Measurements from ENCODE around the gene MYO15B. TPM values are rescaled to one million over a fixed set of nuclear protein-coding genes. Genes with fewer than 3 reads are reported as not detected.

The MYO15B gene
- polyA plus RNA-seq, 1 donor from 2014 or later: 2.4 TPM

DNA sequence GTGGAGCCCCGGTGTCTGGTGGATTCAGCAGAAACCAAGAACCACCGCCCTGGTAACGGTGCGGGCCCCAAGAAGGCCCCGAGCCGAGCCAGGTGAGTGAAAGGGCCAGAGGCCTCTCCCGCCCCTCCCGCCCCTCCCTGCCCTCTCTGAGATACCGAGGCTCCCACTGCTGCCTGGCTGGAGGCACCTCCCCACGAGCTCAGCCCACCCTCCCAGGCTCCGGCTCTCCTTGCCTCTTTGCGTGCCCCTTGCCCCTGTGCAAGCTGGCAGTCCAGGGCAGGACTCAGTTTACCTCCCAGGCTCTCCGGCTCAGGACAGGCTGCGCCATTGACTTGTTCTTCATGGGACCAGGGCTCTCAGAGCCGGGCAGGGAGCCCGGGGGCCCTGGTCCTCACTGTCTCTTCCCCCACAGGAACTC, 14.1 kb upstream of the MYO15B start:
- H3K27me3 ChIP-seq (ENCODE audit: insufficient read depth, low read depth, low read length): no peaks in the 10 kb centered on the region
- H3K79me2 ChIP-seq (replicated peaks; ENCODE audit: insufficient read depth, low read length): no peaks in the 10 kb centered on the region
- no peak overlapping the region for H3K27ac ChIP-seq (ENCODE audit: low read length)
- no peaks in the 10 kb centered on the region for H3F3A ChIP-seq (ENCODE audit: insufficient read depth, low read length, poor library complexity, severe bottlenecking)
- no peaks in the 10 kb centered on the region for H3K9me3 ChIP-seq (ENCODE audit: low read length)
- H3K9me2 ChIP-seq (ENCODE audit: insufficient read depth, low read length): no peaks in the 10 kb centered on the region
- no peak overlapping the region for H3K4me3 ChIP-seq (ENCODE audit: low read length)
- H2AFZ ChIP-seq (ENCODE audit: low read depth, low read length): no peak overlapping the region
- TF ChIP-seq RAD21 (conservative IDR thresholded peaks at IDR 0.05): no peak
- TF ChIP-seq, protein P1, sequence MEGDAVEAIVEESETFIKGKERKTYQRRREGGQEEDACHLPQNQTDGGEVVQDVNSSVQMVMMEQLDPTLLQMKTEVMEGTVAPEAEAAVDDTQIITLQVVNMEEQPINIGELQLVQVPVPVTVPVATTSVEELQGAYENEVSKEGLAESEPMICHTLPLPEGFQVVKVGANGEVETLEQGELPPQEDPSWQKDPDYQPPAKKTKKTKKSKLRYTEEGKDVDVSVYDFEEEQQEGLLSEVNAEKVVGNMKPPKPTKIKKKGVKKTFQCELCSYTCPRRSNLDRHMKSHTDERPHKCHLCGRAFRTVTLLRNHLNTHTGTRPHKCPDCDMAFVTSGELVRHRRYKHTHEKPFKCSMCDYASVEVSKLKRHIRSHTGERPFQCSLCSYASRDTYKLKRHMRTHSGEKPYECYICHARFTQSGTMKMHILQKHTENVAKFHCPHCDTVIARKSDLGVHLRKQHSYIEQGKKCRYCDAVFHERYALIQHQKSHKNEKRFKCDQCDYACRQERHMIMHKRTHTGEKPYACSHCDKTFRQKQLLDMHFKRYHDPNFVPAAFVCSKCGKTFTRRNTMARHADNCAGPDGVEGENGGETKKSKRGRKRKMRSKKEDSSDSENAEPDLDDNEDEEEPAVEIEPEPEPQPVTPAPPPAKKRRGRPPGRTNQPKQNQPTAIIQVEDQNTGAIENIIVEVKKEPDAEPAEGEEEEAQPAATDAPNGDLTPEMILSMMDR (IDR thresholded peaks at IDR 0.05; ENCODE audit: poor library complexity, severe bottlenecking): no peak
- TF ChIP-seq EP300 (conservative IDR thresholded peaks at IDR 0.05; ENCODE audit: poor library complexity, severe bottlenecking): no peak
- no peak for TF ChIP-seq SMC3 (conservative IDR thresholded peaks at IDR 0.05; ENCODE audit: poor library complexity)
- no peak for TF ChIP-seq TAF1 (IDR thresholded peaks at IDR 0.05; ENCODE audit: low read depth)
- TF ChIP-seq, protein P2, sequence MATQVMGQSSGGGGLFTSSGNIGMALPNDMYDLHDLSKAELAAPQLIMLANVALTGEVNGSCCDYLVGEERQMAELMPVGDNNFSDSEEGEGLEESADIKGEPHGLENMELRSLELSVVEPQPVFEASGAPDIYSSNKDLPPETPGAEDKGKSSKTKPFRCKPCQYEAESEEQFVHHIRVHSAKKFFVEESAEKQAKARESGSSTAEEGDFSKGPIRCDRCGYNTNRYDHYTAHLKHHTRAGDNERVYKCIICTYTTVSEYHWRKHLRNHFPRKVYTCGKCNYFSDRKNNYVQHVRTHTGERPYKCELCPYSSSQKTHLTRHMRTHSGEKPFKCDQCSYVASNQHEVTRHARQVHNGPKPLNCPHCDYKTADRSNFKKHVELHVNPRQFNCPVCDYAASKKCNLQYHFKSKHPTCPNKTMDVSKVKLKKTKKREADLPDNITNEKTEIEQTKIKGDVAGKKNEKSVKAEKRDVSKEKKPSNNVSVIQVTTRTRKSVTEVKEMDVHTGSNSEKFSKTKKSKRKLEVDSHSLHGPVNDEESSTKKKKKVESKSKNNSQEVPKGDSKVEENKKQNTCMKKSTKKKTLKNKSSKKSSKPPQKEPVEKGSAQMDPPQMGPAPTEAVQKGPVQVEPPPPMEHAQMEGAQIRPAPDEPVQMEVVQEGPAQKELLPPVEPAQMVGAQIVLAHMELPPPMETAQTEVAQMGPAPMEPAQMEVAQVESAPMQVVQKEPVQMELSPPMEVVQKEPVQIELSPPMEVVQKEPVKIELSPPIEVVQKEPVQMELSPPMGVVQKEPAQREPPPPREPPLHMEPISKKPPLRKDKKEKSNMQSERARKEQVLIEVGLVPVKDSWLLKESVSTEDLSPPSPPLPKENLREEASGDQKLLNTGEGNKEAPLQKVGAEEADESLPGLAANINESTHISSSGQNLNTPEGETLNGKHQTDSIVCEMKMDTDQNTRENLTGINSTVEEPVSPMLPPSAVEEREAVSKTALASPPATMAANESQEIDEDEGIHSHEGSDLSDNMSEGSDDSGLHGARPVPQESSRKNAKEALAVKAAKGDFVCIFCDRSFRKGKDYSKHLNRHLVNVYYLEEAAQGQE (IDR thresholded peaks at IDR 0.05; ENCODE audit: borderline replicate concordance): no peak
- no peak for TF ChIP-seq EZH2 (IDR thresholded peaks at IDR 0.05; ENCODE audit: borderline replicate concordance, insufficient read depth, low read length, poor library complexity, severe bottlenecking)
- TF ChIP-seq POLR2AphosphoS5 (IDR thresholded peaks at IDR 0.05): no peak
- TF ChIP-seq MXI1 (conservative IDR thresholded peaks at IDR 0.05; ENCODE audit: poor library complexity, severe bottlenecking): no peak
- no peak overlapping the region for H3K4me2 ChIP-seq (ENCODE audit: low read length)
- H3K36me3 ChIP-seq (ENCODE audit: insufficient read depth, low read length): no peaks in the 10 kb centered on the region
- H3K9ac ChIP-seq (ENCODE audit: low read length): no peak overlapping the region
- H4K20me1 ChIP-seq (ENCODE audit: insufficient read depth): no peaks in the 10 kb centered on the region

DNA sequence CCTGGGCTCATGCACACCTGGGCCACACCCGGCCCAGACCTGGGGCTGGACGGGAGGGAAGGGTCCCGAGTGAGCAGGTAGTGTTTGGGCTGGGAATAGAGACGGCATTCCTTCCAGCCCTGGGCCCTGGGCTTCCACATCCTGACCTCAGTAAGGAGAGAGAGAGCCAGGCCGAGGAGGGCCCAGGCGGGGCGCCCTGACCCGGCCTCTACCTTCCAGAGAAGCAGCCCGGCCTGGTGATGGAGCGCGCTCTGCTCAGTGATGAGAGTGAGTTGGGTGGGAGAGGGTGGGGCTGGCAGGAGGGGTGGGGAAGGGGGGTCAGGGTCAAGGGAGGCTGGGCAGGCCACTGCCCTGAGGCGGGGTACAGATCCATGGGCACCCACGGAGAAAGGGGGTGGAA, 13.6 kb upstream of the MYO15B start:
- Histone ChIP-seq H3K9me2 (ENCODE audit: insufficient read depth, low read length) (no peaks in the 10 kb centered on the region), H3K36me3 (ENCODE audit: insufficient read depth, low read length) (no peaks in the 10 kb centered on the region), H4K20me1 (ENCODE audit: insufficient read depth) (no peaks in the 10 kb centered on the region), H3K9ac (ENCODE audit: low read length) (no peak overlapping the region), H3K79me2 (replicated peaks; ENCODE audit: insufficient read depth, low read length) (no peaks in the 10 kb centered on the region), H3K9me3 (ENCODE audit: low read length) (no peaks in the 10 kb centered on the region), H3K4me3 (ENCODE audit: low read length) (no peak overlapping the region), H3K27ac (ENCODE audit: low read length) (no peak overlapping the region), H3K4me2 (ENCODE audit: low read length) (no peak overlapping the region), H3K27me3 (ENCODE audit: insufficient read depth, low read depth, low read length) (no peaks in the 10 kb centered on the region), H2AFZ (ENCODE audit: low read depth, low read length) (no peak overlapping the region), H3F3A (ENCODE audit: insufficient read depth, low read length, poor library complexity, severe bottlenecking) (no peaks in the 10 kb centered on the region)
- TF ChIP-seq POLR2AphosphoS5 (IDR thresholded peaks at IDR 0.05) (no peak), TAF1 (IDR thresholded peaks at IDR 0.05; ENCODE audit: low read depth) (no peak), EZH2 (IDR thresholded peaks at IDR 0.05; ENCODE audit: borderline replicate concordance, insufficient read depth, low read length, poor library complexity, severe bottlenecking) (no peak), MXI1 (conservative IDR thresholded peaks at IDR 0.05; ENCODE audit: poor library complexity, severe bottlenecking) (no peak), EP300 (conservative IDR thresholded peaks at IDR 0.05; ENCODE audit: poor library complexity, severe bottlenecking) (no peak), RAD21 (conservative IDR thresholded peaks at IDR 0.05) (no peak), SMC3 (conservative IDR thresholded peaks at IDR 0.05; ENCODE audit: poor library complexity) (no peak)
- TF ChIP-seq, protein P1 (IDR thresholded peaks at IDR 0.05; ENCODE audit: poor library complexity, severe bottlenecking): no peak
- TF ChIP-seq, protein P2 (IDR thresholded peaks at IDR 0.05; ENCODE audit: borderline replicate concordance): no peak
